WTC11 (cell line): ENCODE results near the gene DCAF11. TPM values are rescaled to one million over a fixed set of nuclear protein-coding genes. Genes with fewer than 3 reads are reported as not detected.

Source experiments
- ATAC-seq: fragments of 200-7000 bp; cut with Tn5 transposase; 2 replicates; pipeline ENCODE4 v1.10.0; 2021; ENCODE audit warnings: mild to moderate bottlenecking, moderate library complexity
- CTCF ChIA-PET: fragments of 300-600 bp; sonication (Branson Sonifier 250); formaldehyde crosslinking; loops from one replicate; lab custom pipeline; 2021; ENCODE audit warnings: antibody characterized with exemption; lab: Charles Lee
- POLR2A ChIA-PET: fragments of 350-600 bp; sonication (Branson Sonifier 250); formaldehyde crosslinking; loops from one replicate; lab custom pipeline; 2021; ENCODE audit warnings: antibody characterized with exemption; lab: Charles Lee
- DNase-seq: peaks from one replicate; pipeline ENCODE4 v3.0.0; 2021; ENCODE audit warnings: low spot score
- H3K27ac Mint-ChIP-seq: 2 replicates; pipeline ENCODE4 v1.8.0; 2021; ENCODE audit warnings: mixed read lengths
- H3K27me3 Mint-ChIP-seq: 2 replicates; pipeline ENCODE4 v1.8.0; 2021; ENCODE audit warnings: low read depth, mild to moderate bottlenecking, moderate library complexity, mixed read lengths
- H3K36me3 Mint-ChIP-seq: 2 replicates; pipeline ENCODE4 v1.8.0; 2021; ENCODE audit warnings: mixed read lengths
- H3K4me1 Mint-ChIP-seq: 2 replicates; pipeline ENCODE4 v1.8.0; 2022; ENCODE audit warnings: mixed read lengths
- H3K4me3 Mint-ChIP-seq: 2 replicates; pipeline ENCODE4 v1.8.0; 2021; ENCODE audit warnings: mild to moderate bottlenecking, moderate library complexity, mixed read lengths
- H3K9me3 Mint-ChIP-seq: 2 replicates; pipeline ENCODE4 v1.8.0; 2021; ENCODE audit warnings: mixed read lengths
- ATF2 ChIP-seq: sonication (generic); formaldehyde crosslinking; IDR thresholded peaks from 2 replicates; pipeline ENCODE4 v1.8.1; 2022; ENCODE audit warnings: low read depth, missing genetic modification reagents, borderline replicate concordance
- ATF3 ChIP-seq: sonication (generic); formaldehyde crosslinking; conservative IDR thresholded peaks from 2 replicates; pipeline ENCODE4 v1.8.1; 2022; ENCODE audit warnings: mild to moderate bottlenecking, missing genetic modification reagents
- ATF6 ChIP-seq: sonication (generic); formaldehyde crosslinking; IDR thresholded peaks from 2 replicates; pipeline ENCODE4 v1.8.1; 2023; ENCODE audit warnings: mild to moderate bottlenecking, missing genetic modification reagents
- CBFB ChIP-seq: sonication (generic); formaldehyde crosslinking; IDR thresholded peaks from 2 replicates; pipeline ENCODE4 v1.8.1; 2022; ENCODE audit warnings: mild to moderate bottlenecking, low read depth, missing genetic modification reagents
- FOXK1 ChIP-seq: sonication (generic); formaldehyde crosslinking; IDR thresholded peaks from 2 replicates; pipeline ENCODE4 v1.8.0; 2022; ENCODE audit warnings: mild to moderate bottlenecking, moderate library complexity, missing genetic modification reagents
- FOXP1 ChIP-seq: sonication (generic); formaldehyde crosslinking; IDR thresholded peaks from 2 replicates; pipeline ENCODE4 v1.8.0; 2022; ENCODE audit warnings: missing genetic modification reagents, mild to moderate bottlenecking, moderate library complexity, borderline replicate concordance
- FOXP4 ChIP-seq: sonication (generic); formaldehyde crosslinking; IDR thresholded peaks from 2 replicates; pipeline ENCODE4 v1.8.0; 2022; ENCODE audit warnings: mild to moderate bottlenecking, missing genetic modification reagents
- GTF2I ChIP-seq: fragments of 250-450 bp; sonication (Bioruptor Pico); conservative IDR thresholded peaks from 2 replicates; pipeline ENCODE4 v1.4.0; 2021; ENCODE audit warnings: mild to moderate bottlenecking
- IRF1 ChIP-seq: sonication (generic); formaldehyde crosslinking; IDR thresholded peaks from 2 replicates; pipeline ENCODE4 v1.8.0; 2023; ENCODE audit warnings: missing genetic modification reagents
- IRF2 ChIP-seq: sonication (generic); formaldehyde crosslinking; IDR thresholded peaks from 2 replicates; pipeline ENCODE4 v1.8.0; 2022; ENCODE audit warnings: low read depth, missing genetic modification reagents, borderline replicate concordance
- MYBL2 ChIP-seq: sonication (generic); formaldehyde crosslinking; IDR thresholded peaks from 2 replicates; pipeline ENCODE4 v1.8.1; 2023; ENCODE audit warnings: mild to moderate bottlenecking, moderate library complexity, missing genetic modification reagents
- NFATC4 ChIP-seq: fragments of 250-450 bp; sonication (Bioruptor Pico); IDR thresholded peaks from 2 replicates; pipeline ENCODE4 v1.9.0; 2021; ENCODE audit warnings: mild to moderate bottlenecking
- NFYB ChIP-seq: sonication (generic); formaldehyde crosslinking; conservative IDR thresholded peaks from 2 replicates; pipeline ENCODE4 v1.8.0; 2022; ENCODE audit warnings: low read depth, missing genetic modification reagents
- NR2C2 ChIP-seq: sonication (generic); formaldehyde crosslinking; IDR thresholded peaks from 2 replicates; pipeline ENCODE4 v1.8.0; 2022; ENCODE audit warnings: mild to moderate bottlenecking, missing genetic modification reagents
- PRRX2 ChIP-seq: fragments of 250-450 bp; sonication (Bioruptor Pico); IDR thresholded peaks from 2 replicates; pipeline ENCODE4 v1.8.0; 2021; ENCODE audit warnings: mild to moderate bottlenecking
- SMAD3 ChIP-seq: sonication (generic); formaldehyde crosslinking; IDR thresholded peaks from 2 replicates; pipeline ENCODE4 v1.8.0; 2022; ENCODE audit warnings: missing genetic modification reagents, mild to moderate bottlenecking, borderline replicate concordance
- SP1 ChIP-seq: sonication (generic); formaldehyde crosslinking; conservative IDR thresholded peaks from 2 replicates; pipeline ENCODE4 v1.8.1; 2022; ENCODE audit warnings: missing genetic modification reagents
- TP53 ChIP-seq: sonication (generic); formaldehyde crosslinking; IDR thresholded peaks from 2 replicates; pipeline ENCODE4 v1.8.1; 2023; ENCODE audit warnings: mild to moderate bottlenecking, missing genetic modification reagents
- ZNF121 ChIP-seq: sonication (generic); formaldehyde crosslinking; IDR thresholded peaks from 2 replicates; pipeline ENCODE4 v1.8.0; 2023; ENCODE audit warnings: missing genetic modification reagents
- ZNF138 ChIP-seq: sonication (generic); formaldehyde crosslinking; conservative IDR thresholded peaks from 2 replicates; pipeline ENCODE4 v1.8.1; 2022; ENCODE audit warnings: mild to moderate bottlenecking, moderate library complexity, missing genetic modification reagents
- ZNF512 ChIP-seq: sonication (generic); formaldehyde crosslinking; IDR thresholded peaks from 2 replicates; pipeline ENCODE4 v1.8.1; 2022; ENCODE audit warnings: missing genetic modification reagents, borderline replicate concordance
- total RNA-seq: library from RNA; stranded (reverse); gene quantifications from 3 replicates; pipeline ENCODE4 v1.2.3, GENCODE V29; 2021

The DCAF11 gene
- total RNA-seq, 1 experiment from 2014 or later = 73.6 TPM

GRCh38 chr14:24066496-24067132 is 48.0 kb upstream of the DCAF11 start (continued):
- TF ChIP-seq IRF1 (CRISPR knock-in tag) (no peak), ATF3 (no peak), SP1 (CRISPR knock-in tag) (no peak), TP53 (CRISPR knock-in tag) (no peak), ZNF512 (CRISPR knock-in tag) (no peak), NFATC4 (CRISPR knock-in tag) (no peak), FOXK1 (CRISPR knock-in tag) (no peak), ZNF138 (no peak)

GRCh38 chr14:24067133-24068082 is 47.2 kb upstream of the DCAF11 start:
- CTCF ChIA-PET = interaction anchor here (0.8 to 2.8 kb wide), 5 partner anchors 10 to 46 kb away, joined by 3 to 19 read pairs (median 5); no protein-coding TSS in a partner anchor
- ATAC-seq (no peak), DNase-seq (no peak)
- H3K36me3 Mint-ChIP-seq = no peaks in the 10 kb centered on the region
- no peaks in the 10 kb centered on the region for H3K4me1 Mint-ChIP-seq
- no peak overlapping the region for H3K4me3 Mint-ChIP-seq
- no peak for TF ChIP-seq NFYB (CRISPR knock-in tag)
- TF ChIP-seq MYBL2 (CRISPR knock-in tag) = no peak
- no peak for TF ChIP-seq SMAD3 (CRISPR knock-in tag)
- no peak for TF ChIP-seq IRF2
- TF ChIP-seq FOXP4 (CRISPR knock-in tag) = no peak
- no peak for TF ChIP-seq FOXP1 (CRISPR knock-in tag)
- TF ChIP-seq PRRX2 (CRISPR knock-in tag) = no peak
- TF ChIP-seq ATF2 = no peak
- TF ChIP-seq ZNF121 = no peak
- TF ChIP-seq NR2C2 (CRISPR knock-in tag) = no peak
- no peak for TF ChIP-seq ATF6 (CRISPR knock-in tag)
- no peak for TF ChIP-seq GTF2I (CRISPR knock-in tag)
- TF ChIP-seq CBFB (CRISPR knock-in tag) = no peak
- no peaks in the 10 kb centered on the region for H3K27me3 Mint-ChIP-seq
- no peak overlapping the region for H3K27ac Mint-ChIP-seq
- POLR2A ChIA-PET = interaction anchor here (0.9 to 1.9 kb wide), 3 partner anchors 14 to 42 kb away, joined by 3 to 6 read pairs (median 3); partner anchors contain the start of gene PCK2
- no peaks in the 10 kb centered on the region for H3K9me3 Mint-ChIP-seq
